GM12878 (cell line): ENCODE results near the gene HIRA. TPM values are rescaled to one million over a fixed set of nuclear protein-coding genes. Genes with fewer than 3 reads are reported as not detected.
"Not testable (repeated sequence)": the region's sequence is repeated elsewhere in the genome, so short reads cannot be mapped to it uniquely, and the experiment has no call there.

ENCODE experiments used
- ATAC-seq: fragments of 200-7000 bp; cut with Tn5 transposase; 3 replicates; pipeline ENCODE4 v1.9.1; 2020; ENCODE audit warnings: mild to moderate bottlenecking, moderate library complexity
- BruUV-seq: library from RNA; stranded (reverse); fragments of 400-500 nt; replicated peaks from 2 replicates; lab custom pipeline; 2021; lab: Mats Ljungman, UMichigan
- CTCF ChIA-PET: fragments of 300-600 bp; sonication (Branson Sonifier 250); formaldehyde crosslinking; extraction: SDS; loops from one replicate; lab custom pipeline; 2021; ENCODE audit warnings: inconsistent platforms; lab: Yijun Ruan, JAX
- POLR2A ChIA-PET: fragments of 350-600 bp; formaldehyde crosslinking; extraction: SDS; loops from one replicate; lab custom pipeline; 2021; ENCODE audit warnings: inconsistent platforms; lab: Charles Lee
- RAD21 ChIA-PET: fragments of 300-600 bp; sonication (Branson Sonifier 250); formaldehyde crosslinking; loops from one replicate; lab custom pipeline; 2023; ENCODE audit warnings: antibody characterized with exemption; ENCODE audit not compliant: unreplicated experiment; lab: Charles Lee
- SMC1A ChIA-PET: fragments of 300-600 bp; sonication (Branson Sonifier 250); formaldehyde crosslinking; loops from one replicate; lab custom pipeline; 2023; ENCODE audit not compliant: unreplicated experiment, uncharacterized antibody; lab: Charles Lee
- DNase-seq: peaks from one replicate; pipeline ENCODE4 v3.0.0-alpha.2; 2011; ENCODE audit warnings: low read depth, low spot score
- FAIRE-seq: peaks from 3 replicates; lab custom pipeline; 2011; peaks lifted over from hg19 to GRCh38; lab: Jason Lieb, UNC
- H2AFZ ChIP-seq: 2 replicates; pipeline ENCODE4 v1.6.0; 2011; ENCODE audit warnings: low read depth, low read length, control low read depth; ENCODE audit not compliant: control insufficient read depth
- H3K27ac ChIP-seq: 2 replicates; pipeline ENCODE4 v1.5.1; 2011; ENCODE audit warnings: control low read depth; ENCODE audit not compliant: control insufficient read depth, insufficient read depth
- H3K27me3 ChIP-seq, 2 experiments: replicated peaks in 1 of 2; 2 replicates each; pipeline versions ENCODE4 v1.6.0 to v1.6.1; 2011; ENCODE audit warnings: low read length in 1 of 2; ENCODE audit not compliant: control insufficient read depth in 2 of 2, insufficient read depth in 2 of 2
- H3K36me3 ChIP-seq, 2 experiments: 2 replicates each; pipeline ENCODE4 v1.5.1; 2011; ENCODE audit warnings: low read length in 1 of 2; ENCODE audit not compliant: control insufficient read depth in 2 of 2, insufficient read depth in 2 of 2
- H3K4me1 ChIP-seq: 2 replicates; pipeline ENCODE4 v1.6.1; 2011; ENCODE audit warnings: mild to moderate bottlenecking, low read length, moderate library complexity, mixed read lengths; ENCODE audit not compliant: control insufficient read depth, insufficient read depth
- H3K4me2 ChIP-seq: 2 replicates; pipeline ENCODE4 v1.6.0; 2011; ENCODE audit warnings: control low read depth; ENCODE audit not compliant: control insufficient read depth, insufficient read depth
- H3K4me3 ChIP-seq: fragments of 200-600 bp; sonication (generic); 2 replicates; pipeline ENCODE4 v1.5.1; 2016
- H3K79me2 ChIP-seq: 2 replicates; pipeline ENCODE4 v1.6.0; 2011; ENCODE audit warnings: low read length; ENCODE audit not compliant: control insufficient read depth, insufficient read depth
- H3K9ac ChIP-seq: 2 replicates; pipeline ENCODE4 v1.8.0; 2011; ENCODE audit warnings: low read length, control low read depth, mixed read lengths; ENCODE audit not compliant: control insufficient read depth, insufficient read depth
- H3K9me3 ChIP-seq: replicated peaks from 3 replicates; pipeline ENCODE4 v1.5.1; 2011; ENCODE audit warnings: mild to moderate bottlenecking, low read length; ENCODE audit not compliant: control insufficient read depth, insufficient read depth
- H4K20me1 ChIP-seq: 2 replicates; pipeline ENCODE4 v1.6.0; 2011; ENCODE audit not compliant: control insufficient read depth, insufficient read depth
- BHLHE40 ChIP-seq, 2 experiments: fragments of 450-650 bp in 1 of 2; IDR thresholded peaks; 2 replicates each; pipeline ENCODE4 v1.6.1; 2011 to 2017; ENCODE audit warnings: low read depth in 2 of 2, borderline replicate concordance in 1 of 2, improper control_type of control experiment in 1 of 2, low read length in 1 of 2, mild to moderate bottlenecking in 1 of 2
- JUNB ChIP-seq: IDR thresholded peaks from 2 replicates; pipeline ENCODE4 v1.6.1; 2016; ENCODE audit warnings: antibody characterized with exemption, mild to moderate bottlenecking
- MAX ChIP-seq: IDR thresholded peaks from 2 replicates; pipeline ENCODE4 v1.6.1; 2012; ENCODE audit warnings: low read depth, low read length, improper control_type of control experiment
- NRF1 ChIP-seq: conservative IDR thresholded peaks from 2 replicates; pipeline ENCODE4 v1.6.1; 2011; ENCODE audit warnings: mild to moderate bottlenecking, low read depth, low read length, improper control_type of control experiment
- SREBF2 ChIP-seq: IDR thresholded peaks from 2 replicates; pipeline ENCODE4 v1.6.1; 2012; ENCODE audit warnings: mild to moderate bottlenecking, low read length
- WGBS: methylation state at CpG from one replicate; pipeline ENCODE4 v1.1.6; 2016; ENCODE audit warnings: low lambda C conversion rate; ENCODE audit not compliant: insufficient replicate concordance, insufficient coverage; ENCODE audit errors: missing lambda C conversion rate; 5-methylcytosine and 5-hydroxymethylcytosine counted together
- in situ Hi-C: fragments of 300-500 bp; cut with MboI; formaldehyde crosslinking; loops from 9 replicates; pipeline ENCODE4 v1.14.3; 2018; ENCODE audit warnings: mixed read lengths
- intact Hi-C: fragments of 100-400 bp; cut with micrococcal nuclease; formaldehyde crosslinking; loops from one replicate; pipeline ENCODE4 v1.14.2; 2022; ENCODE audit not compliant: unreplicated experiment
- polyA plus RNA-seq, 11 experiments: library from polyadenylated mRNA; depleted of rRNA in 4 of 11; unstranded in 6 of 11; stranded (reverse) in 5 of 11; fragments of >200 nt; fragmentation: Nextera tagmentation in 4 of 11; fragmentation: Illumina TruSeq in 1 of 11; extraction: Ambion mirVana in 4 of 11; extraction: Trizol in 1 of 11; gene quantifications; 1 replicate in 1 of 11; 2 replicates in 10 of 11; pipeline versions ENCODE4 v1.2.1 to v1.2.3, GENCODE V29; 2011 to 2016; ENCODE audit warnings: inconsistent platforms in 2 of 11, missing spikeins in 2 of 11, low read depth in 1 of 11
- total RNA-seq, 4 experiments: library from RNA; depleted of rRNA in 3 of 4; stranded (reverse); fragments of >200 nt in 3 of 4; fragmentation: Illumina TruSeq in 1 of 4; extraction: Trizol in 1 of 4; gene quantifications; 2 replicates each; pipeline versions ENCODE4 v1.2.1 to v1.2.3, GENCODE V29; 2013 to 2021

Gene HIRA
- total and polyA plus RNA-seq, 10 of the 15 experiments (the other 5 are each of a cell fraction or from before 2014, with no cell fraction given): 0.34 to 32.7 (median 14.5) TPM

GRCh38 chr22:19438298-19438697 is 6.8 kb upstream of the HIRA start:
- WGBS: 83% methylated on average over 7 of the region's 7 CpGs
- no peak overlapping the region for H3K9ac ChIP-seq
- H3K27ac ChIP-seq: no peak overlapping the region
- TF ChIP-seq BHLHE40 (IDR thresholded peaks at IDR 0.05; ENCODE audit: borderline replicate concordance in 1 of 2, low read depth in 2 of 2, low read length in 1 of 2) (no peak), MAX (no peak), NRF1 (no peak), JUNB (no peak), SREBF2 (no peak)
- no peaks in the 10 kb centered on the region for H4K20me1 ChIP-seq
- H3K36me3 ChIP-seq: peaks cover 2 to 7% of the 10 kb centered on the region in 2 experiments; a peak in 2 of 4 replicates
- FAIRE-seq (no peak), ATAC-seq (no peak), DNase-seq (no peak)
- no peaks in the 10 kb centered on the region for H3K4me1 ChIP-seq
- H3K79me2 ChIP-seq: peaks cover 3% of the 10 kb centered on the region; the same call in 1 of the 2 replicates
- ChIA-PET SMC1A (interaction anchor here (0.6 kb wide), 1 partner anchor 130 kb away, joined by 3 read pairs; no protein-coding TSS in a partner anchor), CTCF (interaction anchor here (0.6 kb wide), 1 partner anchor 11 kb away, joined by 3 read pairs; no protein-coding TSS in a partner anchor), RAD21 (no interaction called here), POLR2A (no interaction called here)
- no peaks in the 10 kb centered on the region for H3K27me3 ChIP-seq
- in situ Hi-C loops (loop anchor here (25.0 kb wide), 1 partner anchor 1801 kb away; the partner anchor contains the start of genes ATP6V1E1 and BCL2L13), intact Hi-C loops (no loop called here)
- no peak overlapping the region for H2AFZ ChIP-seq
- no peak overlapping the region for H3K4me2 ChIP-seq
- H3K9me3 ChIP-seq: no peaks in the 10 kb centered on the region
- no peak overlapping the region for H3K4me3 ChIP-seq
- BruUV-seq: no TSS peak

- H3K36me3 ChIP-seq, H2AFZ ChIP-seq, H3K4me2 ChIP-seq, CTCF ChIA-PET, DNase-seq, H3K9ac ChIP-seq, H3K27me3 ChIP-seq, H3K4me1 ChIP-seq, H3K4me3 ChIP-seq, BruUV-seq, H4K20me1 ChIP-seq, FAIRE-seq, H3K27ac ChIP-seq, H3K9me3 ChIP-seq, RAD21 ChIA-PET, POLR2A ChIA-PET, intact Hi-C loops, ATAC-seq: not testable (repeated sequence)
- WGBS: 95% methylated on average over 9 of the region's 9 CpGs
- in situ Hi-C loops: loop anchor here (25.0 kb wide), 1 partner anchor 1799 kb away; the partner anchor contains the start of genes ATP6V1E1 and BCL2L13
- SMC1A ChIA-PET: interaction anchor here (1.0 kb wide), 1 partner anchor 8 kb away, joined by 4 read pairs; no protein-coding TSS in a partner anchor
- H3K79me2 ChIP-seq: peaks cover 13% of the 10 kb centered on the region
These were observed 5.1 kb upstream of the HIRA start for GRCh38 chr22:19436444-19437161.
